ENCODE results near the gene CHPT1. TPM values are rescaled to one million over a fixed set of nuclear protein-coding genes. Genes with fewer than 3 reads are reported as not detected.

CHPT1 gene
- polyA plus RNA-seq, 1 donor, result 174 TPM

DNA sequence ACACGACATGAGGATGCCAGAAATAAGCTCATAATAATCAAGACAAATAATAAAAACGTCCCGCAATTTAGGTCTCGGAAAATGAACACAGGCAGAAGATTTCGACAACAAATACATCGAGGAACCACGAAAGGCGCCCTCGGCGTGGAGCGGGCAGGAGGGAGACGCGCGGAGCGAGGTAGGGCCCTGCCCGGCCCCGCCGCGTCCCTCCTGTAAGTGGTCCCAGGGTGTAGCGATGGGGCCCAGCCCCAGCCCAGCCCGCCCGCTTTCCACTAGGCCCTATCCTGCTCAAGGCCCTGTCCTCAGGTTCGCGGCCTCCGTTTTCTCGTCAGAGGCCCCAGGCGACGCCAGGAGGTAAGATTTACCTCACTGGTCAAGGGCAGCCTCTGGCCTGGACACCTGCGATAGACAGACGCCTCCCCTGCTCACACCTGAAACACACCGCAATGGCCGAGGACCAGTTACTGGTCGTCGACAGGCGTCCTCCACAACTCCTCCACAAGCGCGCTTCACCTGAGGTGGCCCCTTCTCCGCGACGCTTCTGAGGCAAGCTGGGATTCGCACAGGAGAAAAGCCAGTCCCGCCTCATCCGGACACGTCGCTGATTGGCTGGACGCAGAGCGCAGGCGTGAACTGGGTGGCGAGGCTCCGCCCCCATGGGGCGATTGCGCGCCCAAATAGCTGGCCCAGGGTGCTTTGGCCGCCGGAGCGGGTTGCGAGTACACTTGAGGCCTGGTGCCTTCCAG lies 41.7 kb downstream of the CHPT1 start, which contains the start of gene SYCP3:
SYCP3 (minus strand) TSS at position 543 of the 746 bp plus-strand sequence. CDS start 1,527 bp downstream, outside the sequence.
- WGBS (ENCODE audit: insufficient coverage, low lambda C conversion rate), result 93% methylated on average over 3 of the region's 57 CpGs
- Histone ChIP-seq H3K9me3 (ENCODE audit: control insufficient read depth, low read depth, low read length) (peaks cover 9% of the 10 kb centered on the region), H3K36me3 (ENCODE audit: control insufficient read depth, insufficient read depth, low read length) (peaks cover 42% of the 10 kb centered on the region)

DNA sequence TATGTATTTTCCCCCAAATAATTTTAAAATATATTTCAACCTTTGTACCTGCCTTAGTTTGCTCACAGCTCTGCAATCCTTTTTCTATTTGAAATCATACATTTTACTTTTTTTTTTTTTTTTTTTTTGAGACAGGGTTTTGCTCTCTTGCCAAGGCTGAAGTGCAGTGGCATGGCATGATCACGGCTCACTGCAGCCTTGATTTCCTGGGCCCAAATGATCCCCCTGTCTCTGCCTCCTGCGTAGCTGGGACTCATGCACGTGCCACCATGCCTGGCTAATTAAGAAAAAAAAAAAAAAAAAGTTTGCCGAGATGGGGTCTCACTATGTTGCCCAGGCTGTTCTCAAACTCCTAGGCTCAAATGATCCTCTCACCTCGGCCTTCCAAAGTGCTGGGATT lies 43.1 kb downstream of the CHPT1 start:
- no peak overlapping the region for H3K27ac ChIP-seq (ENCODE audit: low read length)
- no peak overlapping the region for H3K4me3 ChIP-seq (ENCODE audit: low read length)
- H3K36me3 ChIP-seq (ENCODE audit: control insufficient read depth, insufficient read depth, low read length), result peaks cover 50% of the 10 kb centered on the region
- no CpG with 5 or more reads among the region's 5 CpGs for WGBS (ENCODE audit: insufficient coverage, low lambda C conversion rate)
- DNase-seq, result no peak
- H3K4me1 ChIP-seq (ENCODE audit: control insufficient read depth, insufficient read depth, low read length), result peaks cover 5% of the 10 kb centered on the region
- peaks cover 9% of the 10 kb centered on the region for H3K9me3 ChIP-seq (ENCODE audit: control insufficient read depth, low read depth, low read length)
- H3K27me3 ChIP-seq (ENCODE audit: control insufficient read depth, insufficient read depth, low read length), result no peaks in the 10 kb centered on the region

More for the DNA sequence above, 41.7 kb downstream of the CHPT1 start, which contains the start of gene SYCP3:
- Histone ChIP-seq H3K4me3 (ENCODE audit: low read length) (no peak within 1 kb of the TSS), H3K27ac (ENCODE audit: low read length) (no peak within 1 kb of the TSS), H3K27me3 (ENCODE audit: control insufficient read depth, insufficient read depth, low read length) (no peaks in the 10 kb centered on the region), H3K4me1 (ENCODE audit: control insufficient read depth, insufficient read depth, low read length) (peaks cover 5% of the 10 kb centered on the region)
- no peak for DNase-seq

DNA sequence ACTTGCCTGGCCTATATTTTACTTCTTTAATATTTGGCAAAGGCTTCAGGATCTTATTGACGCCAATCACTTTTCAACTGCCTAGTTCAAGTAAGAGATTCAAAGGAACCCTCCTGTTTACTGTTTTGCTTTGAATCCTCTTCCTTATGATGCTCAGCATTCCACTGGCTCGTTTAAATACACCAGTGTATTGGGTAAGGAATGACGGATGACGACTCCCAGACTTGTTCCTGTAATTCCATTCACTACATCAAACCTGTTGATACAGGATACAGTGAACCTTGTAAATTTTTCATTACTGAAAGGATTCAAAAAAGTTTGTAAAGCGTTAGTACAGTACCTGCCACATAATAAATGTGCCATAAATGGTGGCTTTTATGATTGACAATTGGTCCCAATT lies 43.5 kb downstream of the CHPT1 start:
- DNase-seq, result no peak
- Histone ChIP-seq H3K9me3 (ENCODE audit: control insufficient read depth, low read depth, low read length) (peaks cover 9% of the 10 kb centered on the region), H3K27ac (ENCODE audit: low read length) (no peak overlapping the region), H3K4me1 (ENCODE audit: control insufficient read depth, insufficient read depth, low read length) (peaks cover 5% of the 10 kb centered on the region), H3K36me3 (ENCODE audit: control insufficient read depth, insufficient read depth, low read length) (peaks cover 50% of the 10 kb centered on the region), H3K4me3 (ENCODE audit: low read length) (no peak overlapping the region), H3K27me3 (ENCODE audit: control insufficient read depth, insufficient read depth, low read length) (no peaks in the 10 kb centered on the region)
- WGBS (ENCODE audit: insufficient coverage, low lambda C conversion rate), result 100% methylated on average over 1 of the region's 5 CpGs

DNA sequence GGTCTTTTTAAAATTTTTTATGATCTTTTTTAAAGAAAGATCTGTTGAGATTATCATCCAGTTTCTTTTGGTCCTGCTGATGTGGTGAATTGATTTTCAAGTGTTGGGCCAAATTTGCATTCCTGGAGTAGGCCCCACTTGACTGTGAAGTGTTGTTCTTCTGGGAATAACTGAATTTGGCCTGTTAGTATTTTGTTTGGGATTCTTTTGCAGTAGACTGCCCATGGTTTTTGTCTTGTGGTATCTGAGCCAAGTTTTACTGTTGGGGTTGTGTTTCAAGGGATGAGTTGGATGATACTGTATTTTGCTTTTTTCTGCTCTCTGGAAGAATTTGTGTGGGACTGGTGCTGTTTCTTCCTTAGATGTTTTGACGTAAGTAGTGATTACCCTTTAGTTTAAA lies 45.8 kb downstream of the CHPT1 start:
- no peaks in the 10 kb centered on the region for H3K27me3 ChIP-seq (ENCODE audit: control insufficient read depth, insufficient read depth, low read length)
- H3K27ac ChIP-seq (ENCODE audit: low read length), result no peak overlapping the region
- H3K36me3 ChIP-seq (ENCODE audit: control insufficient read depth, insufficient read depth, low read length), result peaks cover 67% of the 10 kb centered on the region
- H3K4me3 ChIP-seq (ENCODE audit: low read length), result no peak overlapping the region
- H3K4me1 ChIP-seq (ENCODE audit: control insufficient read depth, insufficient read depth, low read length), result peaks cover 5% of the 10 kb centered on the region
- WGBS (ENCODE audit: insufficient coverage, low lambda C conversion rate), result 75% methylated on average over 1 of the region's 1 CpG
- peaks cover 9% of the 10 kb centered on the region for H3K9me3 ChIP-seq (ENCODE audit: control insufficient read depth, low read depth, low read length)
- no peak for DNase-seq

DNA sequence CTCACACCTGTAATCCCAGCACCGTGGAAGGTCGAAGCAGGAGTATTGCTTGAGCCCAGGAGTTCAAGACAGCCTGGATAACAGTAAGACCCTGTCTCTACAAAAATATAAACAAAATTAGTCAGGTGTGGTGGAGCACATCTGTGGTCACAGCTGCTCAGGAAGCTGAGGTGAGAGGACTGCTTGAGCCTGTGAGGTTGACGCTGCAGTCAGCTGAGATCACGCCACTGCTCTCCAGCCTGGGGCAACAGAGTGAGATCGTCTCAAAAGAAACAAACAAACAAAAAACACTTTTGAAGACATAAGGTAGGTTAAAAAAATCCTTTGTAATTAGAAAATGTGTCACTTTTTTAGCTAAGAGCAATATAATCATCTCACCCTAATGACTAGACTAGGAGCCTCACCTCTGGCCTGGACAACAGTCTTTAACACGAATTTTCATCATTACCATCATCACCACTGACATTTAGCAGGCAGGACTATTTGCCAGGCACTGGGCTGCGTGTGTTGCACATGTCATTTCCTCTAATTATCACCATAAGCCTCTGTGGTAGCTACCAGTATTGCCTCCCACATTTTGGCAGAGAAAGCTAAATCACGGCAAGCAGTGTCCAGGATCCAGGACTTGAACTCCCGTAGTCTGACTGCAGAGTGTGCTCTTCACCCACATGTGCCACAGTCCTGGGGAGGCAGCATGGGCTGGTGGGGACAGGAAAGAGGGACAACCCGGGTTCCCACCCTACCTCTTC lies 46.5 kb downstream of the CHPT1 start:
- H3K27me3 ChIP-seq (ENCODE audit: control insufficient read depth, insufficient read depth, low read length), result no peaks in the 10 kb centered on the region
- no CpG with 5 or more reads among the region's 10 CpGs for WGBS (ENCODE audit: insufficient coverage, low lambda C conversion rate)
- peaks cover 67% of the 10 kb centered on the region for H3K36me3 ChIP-seq (ENCODE audit: control insufficient read depth, insufficient read depth, low read length)
- DNase-seq, result no peak
- H3K4me3 ChIP-seq (ENCODE audit: low read length), result no peak overlapping the region
- H3K27ac ChIP-seq (ENCODE audit: low read length), result no peak overlapping the region
- peaks cover 6% of the 10 kb centered on the region for H3K9me3 ChIP-seq (ENCODE audit: control insufficient read depth, low read depth, low read length)
- peaks cover 5% of the 10 kb centered on the region for H3K4me1 ChIP-seq (ENCODE audit: control insufficient read depth, insufficient read depth, low read length)

DNA sequence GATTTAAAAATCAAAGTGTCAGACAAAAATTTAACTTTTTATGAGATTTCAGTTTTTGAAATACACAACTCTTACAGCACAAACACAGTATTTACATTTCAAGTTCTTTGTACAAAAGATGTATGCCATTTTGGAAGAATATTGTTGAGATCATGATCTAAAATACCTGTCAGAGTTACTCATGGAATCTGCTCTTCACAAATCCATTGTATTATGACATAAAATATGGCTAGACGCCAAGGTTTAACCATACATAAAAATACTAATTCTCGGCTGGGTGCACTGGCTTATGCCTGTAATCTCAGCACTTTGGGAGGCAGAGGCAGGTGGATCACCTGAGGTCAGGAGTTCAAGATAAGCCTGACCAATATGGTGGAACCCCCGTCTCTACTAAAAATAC lies 48.0 kb downstream of the CHPT1 start:
- Histone ChIP-seq H3K27ac (ENCODE audit: low read length) (no peak overlapping the region), H3K9me3 (ENCODE audit: control insufficient read depth, low read depth, low read length) (no peaks in the 10 kb centered on the region), H3K36me3 (ENCODE audit: control insufficient read depth, insufficient read depth, low read length) (peaks cover 70% of the 10 kb centered on the region)

DNA sequence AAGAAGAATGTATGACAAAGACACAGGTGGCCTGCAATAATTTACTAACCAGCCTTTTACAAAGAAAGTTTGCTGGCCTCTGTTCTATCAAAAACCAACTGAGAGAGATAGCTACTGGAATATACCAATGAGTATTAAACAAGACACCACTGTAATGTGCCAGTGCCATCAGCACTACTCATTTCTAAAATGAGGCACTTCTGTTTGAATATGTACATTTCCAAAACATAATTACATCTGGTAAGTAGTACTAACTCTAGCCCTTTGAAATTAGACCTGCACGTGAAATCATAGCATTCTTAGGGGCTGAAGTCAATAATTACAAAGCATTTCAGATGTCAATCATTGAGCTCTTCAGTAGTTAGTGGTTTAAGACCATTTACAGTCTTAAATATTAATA lies 48.8 kb downstream of the CHPT1 start:
- no peak for DNase-seq
- H3K4me1 ChIP-seq (ENCODE audit: control insufficient read depth, insufficient read depth, low read length), result peaks cover 5% of the 10 kb centered on the region
- H3K9me3 ChIP-seq (ENCODE audit: control insufficient read depth, low read depth, low read length), result no peaks in the 10 kb centered on the region
- H3K27me3 ChIP-seq (ENCODE audit: control insufficient read depth, insufficient read depth, low read length), result no peaks in the 10 kb centered on the region
- H3K27ac ChIP-seq (ENCODE audit: low read length), result no peak overlapping the region
- peaks cover 66% of the 10 kb centered on the region for H3K36me3 ChIP-seq (ENCODE audit: control insufficient read depth, insufficient read depth, low read length)
- no peak overlapping the region for H3K4me3 ChIP-seq (ENCODE audit: low read length)
- whole genome bisulfite sequencing (ENCODE audit: insufficient coverage, low lambda C conversion rate), result no CpG with 5 or more reads among the region's 1 CpG

More for the DNA sequence above, 48.0 kb downstream of the CHPT1 start:
- DNase-seq, result no peak
- no peaks in the 10 kb centered on the region for H3K27me3 ChIP-seq (ENCODE audit: control insufficient read depth, insufficient read depth, low read length)
- H3K4me3 ChIP-seq (ENCODE audit: low read length), result no peak overlapping the region
- H3K4me1 ChIP-seq (ENCODE audit: control insufficient read depth, insufficient read depth, low read length), result peaks cover 5% of the 10 kb centered on the region
- WGBS (ENCODE audit: insufficient coverage, low lambda C conversion rate), result no CpG with 5 or more reads among the region's 3 CpGs

DNA sequence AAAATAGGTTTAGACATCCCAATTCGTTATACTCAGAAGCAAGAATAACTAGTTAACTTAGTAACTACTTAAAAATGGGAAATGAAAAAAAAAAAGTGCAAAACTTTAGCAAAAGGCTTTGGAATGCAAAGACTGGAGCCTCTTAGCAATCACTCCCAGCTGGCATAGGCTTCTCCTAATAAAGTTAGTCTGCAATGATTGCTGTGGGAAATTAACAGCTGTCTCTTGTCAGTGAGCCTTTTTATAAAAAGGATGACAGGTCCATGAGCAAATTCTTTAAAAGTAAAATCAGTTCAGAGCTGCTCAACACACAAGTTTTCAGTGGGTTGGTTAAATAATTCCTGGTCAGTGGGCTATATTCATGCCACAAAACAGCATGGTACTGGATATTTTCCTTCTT lies 49.2 kb downstream of the CHPT1 start:
- no peak for DNase-seq
- Histone ChIP-seq H3K4me3 (ENCODE audit: low read length) (no peak overlapping the region), H3K36me3 (ENCODE audit: control insufficient read depth, insufficient read depth, low read length) (peaks cover 65% of the 10 kb centered on the region), H3K4me1 (ENCODE audit: control insufficient read depth, insufficient read depth, low read length) (peaks cover 5% of the 10 kb centered on the region), H3K27me3 (ENCODE audit: control insufficient read depth, insufficient read depth, low read length) (no peaks in the 10 kb centered on the region), H3K27ac (ENCODE audit: low read length) (no peak overlapping the region), H3K9me3 (ENCODE audit: control insufficient read depth, low read depth, low read length) (no peaks in the 10 kb centered on the region)
- WGBS (ENCODE audit: insufficient coverage, low lambda C conversion rate), result 86% methylated on average over 1 of the region's 1 CpG

DNA sequence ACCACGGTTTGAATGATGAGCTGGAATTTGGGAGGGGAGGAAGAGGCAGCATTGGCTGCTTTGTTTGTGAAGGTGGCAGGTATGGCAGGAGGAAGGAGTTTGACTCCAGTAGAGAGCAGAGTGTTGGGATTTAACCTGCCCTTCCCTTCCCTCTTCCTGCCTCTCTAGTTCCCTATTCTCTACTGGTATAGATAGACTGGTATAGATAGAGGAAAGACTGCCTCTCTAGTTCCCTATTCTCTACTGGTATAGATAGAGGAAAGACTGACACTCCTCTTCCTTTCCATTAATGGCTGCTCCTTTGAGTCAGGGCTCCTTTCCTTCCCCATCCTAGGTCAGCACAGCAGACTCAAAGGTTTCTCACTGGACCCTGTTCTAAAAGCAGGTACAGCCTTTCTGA lies 50.3 kb downstream of the CHPT1 start:
- no peak overlapping the region for H3K4me3 ChIP-seq (ENCODE audit: low read length)
- H3K27me3 ChIP-seq (ENCODE audit: control insufficient read depth, insufficient read depth, low read length), result no peaks in the 10 kb centered on the region
- H3K9me3 ChIP-seq (ENCODE audit: control insufficient read depth, low read depth, low read length), result no peaks in the 10 kb centered on the region
- H3K27ac ChIP-seq (ENCODE audit: low read length), result no peak overlapping the region
- H3K4me1 ChIP-seq (ENCODE audit: control insufficient read depth, insufficient read depth, low read length), result peaks cover 1% of the 10 kb centered on the region
- H3K36me3 ChIP-seq (ENCODE audit: control insufficient read depth, insufficient read depth, low read length), result peaks cover 60% of the 10 kb centered on the region
- no peak for DNase-seq
- no CpG with 5 or more reads among the region's 1 CpG for WGBS (ENCODE audit: insufficient coverage, low lambda C conversion rate)

DNA sequence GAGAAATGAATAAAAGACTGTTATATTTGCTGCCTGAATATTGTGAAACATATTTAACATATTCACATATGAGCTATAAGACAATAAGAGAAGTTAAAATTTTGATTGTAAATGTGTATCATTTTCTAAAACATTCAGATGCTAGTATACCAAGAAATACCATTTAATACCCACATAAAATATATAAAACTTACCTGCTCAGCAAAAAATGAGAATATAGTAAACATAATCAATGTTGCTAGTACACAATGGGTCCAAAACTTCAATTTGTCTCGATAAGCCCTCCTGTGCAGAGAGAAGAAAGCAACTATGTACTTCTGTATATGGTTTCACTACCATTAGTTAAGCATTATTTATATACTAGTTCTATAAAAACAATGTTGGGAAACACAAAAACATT lies 51.5 kb downstream of the CHPT1 start:
- H3K27me3 ChIP-seq (ENCODE audit: control insufficient read depth, insufficient read depth, low read length), result no peaks in the 10 kb centered on the region
- H3K4me3 ChIP-seq (ENCODE audit: low read length), result no peak overlapping the region
- no CpG with 5 or more reads among the region's 1 CpG for WGBS (ENCODE audit: insufficient coverage, low lambda C conversion rate)

More for the DNA sequence above, 51.5 kb downstream of the CHPT1 start:
- Histone ChIP-seq H3K9me3 (ENCODE audit: control insufficient read depth, low read depth, low read length) (no peaks in the 10 kb centered on the region), H3K4me1 (ENCODE audit: control insufficient read depth, insufficient read depth, low read length) (no peaks in the 10 kb centered on the region), H3K36me3 (ENCODE audit: control insufficient read depth, insufficient read depth, low read length) (peaks cover 57% of the 10 kb centered on the region), H3K27ac (ENCODE audit: low read length) (no peak overlapping the region)
- no peak for DNase-seq

Measured in large intestine (tissue), 3 donors.